NCI-H1092 (cell line): ENCODE data around the gene ZMYM4.

Experiments
- DNase-seq: peaks from one replicate; lab custom pipeline; 2025; lab: John Stamatoyannopoulos, UW

The ZMYM4 gene

DNA sequence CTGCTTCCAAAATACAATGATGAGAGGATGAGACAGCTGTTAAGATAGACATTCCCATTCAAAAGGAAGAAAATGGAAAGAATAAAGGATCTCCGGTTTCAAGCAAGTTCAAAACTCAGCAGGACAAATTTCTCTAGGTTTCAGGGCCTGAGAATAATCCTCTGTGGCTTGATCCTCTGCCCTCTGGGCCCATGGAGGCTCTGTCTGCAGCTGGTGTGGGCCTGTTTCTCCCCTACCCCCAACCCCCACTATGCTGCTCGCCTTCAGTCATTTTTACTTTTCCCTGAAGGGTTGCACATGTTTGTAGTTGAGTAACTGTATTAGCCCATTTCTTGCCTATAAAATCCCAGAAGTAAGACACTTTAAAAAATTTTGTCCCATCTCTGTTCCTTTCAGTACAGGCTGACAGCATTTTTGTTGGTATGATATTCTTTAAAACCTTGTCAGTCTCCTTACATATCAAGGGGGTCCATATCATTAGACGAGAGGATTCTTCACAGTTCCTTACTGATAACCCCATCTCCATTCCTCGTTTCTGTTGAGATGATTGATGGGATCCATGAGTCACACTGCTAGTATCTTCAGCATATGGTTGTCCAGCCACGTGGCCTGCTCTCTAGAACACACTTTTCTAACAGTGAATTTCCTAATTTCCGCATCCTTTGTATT lies 10.5 kb downstream of the ZMYM4 start:
- no peak for DNase-seq

DNA sequence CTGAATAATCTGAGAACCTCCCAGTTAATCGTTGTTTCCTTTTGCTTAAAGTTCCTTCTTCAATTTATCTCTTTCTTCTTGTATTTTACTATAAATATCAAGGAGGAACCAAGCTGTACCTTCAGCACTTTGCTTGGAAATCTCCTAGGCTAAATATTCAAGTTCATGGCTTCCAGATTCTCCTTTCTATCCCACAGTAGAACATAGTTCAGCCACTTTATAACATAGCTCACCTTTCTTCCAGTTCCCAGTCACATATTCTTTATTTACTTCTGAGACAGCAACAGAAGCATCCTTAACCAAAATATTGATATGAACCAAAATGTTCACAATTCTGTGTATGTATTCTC lies 11.0 kb downstream of the ZMYM4 start:
- DNase-seq = no peak

DNA sequence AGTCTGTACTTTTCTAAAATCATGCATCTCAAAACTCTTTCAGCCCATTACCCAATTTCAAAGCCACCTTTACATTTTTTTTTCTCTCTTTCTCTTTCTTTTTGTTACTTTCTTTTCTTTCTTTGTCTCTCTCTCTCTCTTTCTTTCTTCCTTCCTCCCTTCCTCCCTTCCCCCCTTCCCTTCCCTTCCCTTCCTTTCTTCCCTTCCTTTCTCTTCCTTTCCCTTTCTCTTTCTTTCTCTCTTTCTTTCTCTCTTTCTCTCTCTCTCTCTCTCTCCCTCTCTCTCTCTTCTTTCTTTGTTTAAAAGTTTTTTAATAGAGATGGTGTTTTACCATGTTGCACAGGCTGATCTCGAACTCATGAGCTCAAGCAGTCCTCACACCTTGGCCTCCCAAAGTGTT lies 11.5 kb downstream of the ZMYM4 start:
- DNase-seq = no peak

DNA sequence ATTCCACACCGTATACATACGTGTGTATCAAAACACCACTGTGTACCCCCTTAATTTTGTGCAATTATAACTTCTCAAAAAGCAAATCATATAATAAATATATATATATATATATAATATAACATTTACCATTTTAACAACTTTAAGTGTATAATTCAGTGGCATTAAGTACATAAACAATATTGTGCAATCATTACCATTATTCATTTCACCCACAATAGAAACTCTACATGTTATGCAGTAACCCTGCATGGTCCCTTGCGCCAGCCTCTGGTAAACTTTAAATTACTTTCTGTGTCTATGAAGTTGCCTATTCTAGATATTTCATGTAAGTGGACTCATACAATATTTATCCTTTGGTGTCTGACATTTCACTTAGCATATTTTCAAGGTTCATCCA lies 13.1 kb downstream of the ZMYM4 start:
- DNase-seq = no peak

DNA sequence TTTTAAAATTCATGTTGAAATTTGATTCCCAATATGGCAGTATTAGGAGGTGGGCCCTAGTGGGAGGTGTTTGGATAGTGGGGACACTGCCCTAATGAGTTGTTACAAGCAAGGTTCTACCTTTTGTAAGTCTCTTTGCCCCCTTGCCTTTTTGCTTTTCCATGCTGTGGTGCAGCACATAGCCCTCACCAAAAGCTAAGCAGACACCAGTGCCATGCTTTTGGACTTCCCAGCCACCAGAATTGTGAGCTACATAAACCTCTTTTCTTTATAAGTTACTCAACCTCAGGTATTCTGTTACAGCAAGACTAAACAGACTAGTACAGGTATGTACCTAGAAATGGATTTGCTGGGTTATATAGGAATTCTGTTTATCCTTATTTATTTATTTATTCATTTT lies 13.7 kb downstream of the ZMYM4 start:
- no peak for DNase-seq

DNA sequence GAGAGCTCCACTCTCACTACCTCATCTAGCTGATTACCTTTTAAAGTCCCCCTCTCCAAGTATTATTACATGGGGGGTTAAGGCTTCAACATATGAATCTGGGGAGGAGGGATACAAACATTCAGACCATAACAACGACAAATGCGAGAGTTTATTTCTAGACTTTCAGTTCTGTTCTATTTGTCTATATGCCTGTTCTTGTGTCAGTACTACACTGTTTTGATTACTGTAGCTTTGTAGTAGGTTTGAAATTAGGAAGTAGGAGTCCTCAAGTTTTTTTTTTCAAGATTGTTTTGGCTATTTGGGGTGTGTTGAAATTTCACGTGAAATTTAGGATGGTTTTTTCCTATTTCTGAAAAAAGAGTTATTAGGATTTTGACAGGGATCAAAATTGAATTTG lies 16.3 kb downstream of the ZMYM4 start:
- no peak for DNase-seq

DNA sequence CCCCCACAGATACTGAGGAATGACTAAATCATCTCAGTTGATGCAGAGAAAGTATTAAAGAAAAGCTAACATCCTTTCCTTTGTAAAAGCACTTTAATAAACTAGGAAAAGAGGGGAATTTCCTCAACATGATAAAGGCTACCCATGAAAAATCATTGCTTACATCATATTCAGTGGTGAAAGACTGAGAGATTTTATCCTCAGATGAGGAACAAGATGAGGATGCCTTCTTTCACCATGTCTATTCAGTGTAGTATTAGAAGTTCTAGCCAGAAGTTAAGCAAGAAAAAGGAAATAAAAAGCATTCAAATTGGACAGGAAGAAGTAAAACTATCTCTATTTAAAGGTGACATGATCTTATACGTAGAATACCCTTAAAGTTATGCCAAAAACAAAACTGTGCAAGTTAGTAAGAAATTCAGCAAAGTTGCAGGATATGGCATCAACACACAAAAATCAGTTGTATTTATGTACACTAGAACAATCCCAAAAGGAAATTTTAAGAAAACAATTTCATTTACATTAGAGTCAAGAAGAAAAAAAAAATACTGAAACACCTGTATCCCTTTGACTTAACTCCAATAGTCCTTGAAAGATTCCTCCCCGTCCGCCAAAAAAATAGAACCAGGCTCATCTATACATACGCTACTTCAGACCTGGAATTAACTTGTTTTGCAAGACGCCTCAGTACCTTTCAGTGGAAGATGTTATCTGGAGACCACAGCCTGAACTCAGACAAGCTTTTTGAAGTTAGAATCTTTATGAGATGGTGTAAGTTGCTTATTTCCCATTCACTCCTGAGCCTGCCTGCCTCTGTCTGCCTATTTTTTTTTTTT lies 17.5 kb downstream of the ZMYM4 start:
- DNase-seq = no peak

DNA sequence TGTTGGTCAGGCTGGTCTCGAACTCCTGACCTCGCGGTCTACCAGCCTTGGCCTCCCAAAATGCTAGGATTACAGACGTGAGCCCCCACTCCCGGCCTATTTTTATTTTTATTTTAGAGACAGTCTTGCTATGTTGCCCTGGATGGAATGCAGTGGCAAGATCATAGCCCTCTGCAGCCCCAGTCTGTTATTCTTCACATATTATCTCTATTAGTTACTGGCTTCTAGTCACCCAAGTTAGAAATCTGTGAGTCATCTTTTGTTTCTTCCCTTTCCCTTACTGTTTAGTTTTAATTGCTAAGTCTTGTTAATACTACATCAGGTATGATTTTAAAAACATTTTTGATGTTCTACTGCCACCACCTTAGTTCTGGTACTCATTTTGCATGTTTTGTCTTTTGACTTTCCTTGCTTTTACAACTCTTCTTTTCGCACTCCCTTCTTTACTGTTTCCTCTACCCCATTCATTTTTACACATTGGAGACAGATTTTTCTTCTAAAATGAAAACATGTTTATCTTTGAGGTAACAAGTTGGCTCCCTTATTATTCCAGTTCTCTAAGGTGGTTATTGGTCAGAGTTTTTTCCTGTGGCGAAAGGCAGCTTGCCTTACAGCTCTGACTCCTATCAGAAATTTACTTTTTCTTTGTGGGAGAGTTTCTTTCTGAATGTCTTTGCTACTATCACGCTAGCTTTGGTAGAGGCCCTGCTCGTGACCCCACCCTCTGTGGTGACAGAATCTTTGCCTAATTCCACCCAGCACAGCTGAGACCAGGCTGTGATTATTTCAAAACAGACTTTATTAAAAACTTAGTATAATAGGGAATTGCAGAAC lies 19.5 kb downstream of the ZMYM4 start:
- no peak for DNase-seq

DNA sequence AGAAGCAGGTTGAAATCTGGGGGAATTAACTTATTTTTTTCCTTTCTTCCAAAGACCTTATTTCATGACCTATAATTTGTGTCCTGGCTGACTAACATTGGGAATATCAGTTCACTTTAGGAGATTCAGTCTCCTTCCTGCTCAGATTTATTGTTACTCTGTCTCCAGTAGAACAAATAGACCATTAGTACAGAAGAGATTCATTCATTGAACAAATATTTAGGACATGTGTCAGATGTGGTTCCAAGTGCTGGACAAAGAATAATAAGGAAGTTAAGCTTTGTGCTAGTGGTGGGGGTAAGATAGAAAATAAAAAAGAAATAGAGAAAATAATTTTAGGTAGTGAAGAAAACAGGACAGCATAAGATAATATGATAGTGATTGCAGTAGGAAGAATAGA lies 20.3 kb downstream of the ZMYM4 start:
- no peak for DNase-seq

DNA sequence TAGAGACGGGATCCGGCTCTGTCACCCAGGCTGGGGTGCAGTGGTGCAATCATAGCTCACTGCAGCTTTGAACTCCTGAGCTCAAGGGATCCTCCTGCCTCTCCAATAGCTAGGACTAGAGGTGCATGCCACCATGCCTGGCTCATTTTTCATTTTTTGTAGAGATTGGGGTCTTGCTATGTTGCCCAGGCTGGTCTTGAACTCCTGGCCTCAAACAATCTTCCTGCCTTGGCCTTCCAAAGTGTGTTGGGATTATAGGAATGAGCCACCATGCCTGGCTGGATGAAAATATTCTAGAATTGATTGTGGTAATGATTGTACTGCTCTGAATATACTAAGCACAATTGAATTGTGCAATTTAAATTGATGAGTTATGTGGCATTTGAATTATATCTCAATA lies 21.9 kb downstream of the ZMYM4 start:
- DNase-seq = no peak

DNA sequence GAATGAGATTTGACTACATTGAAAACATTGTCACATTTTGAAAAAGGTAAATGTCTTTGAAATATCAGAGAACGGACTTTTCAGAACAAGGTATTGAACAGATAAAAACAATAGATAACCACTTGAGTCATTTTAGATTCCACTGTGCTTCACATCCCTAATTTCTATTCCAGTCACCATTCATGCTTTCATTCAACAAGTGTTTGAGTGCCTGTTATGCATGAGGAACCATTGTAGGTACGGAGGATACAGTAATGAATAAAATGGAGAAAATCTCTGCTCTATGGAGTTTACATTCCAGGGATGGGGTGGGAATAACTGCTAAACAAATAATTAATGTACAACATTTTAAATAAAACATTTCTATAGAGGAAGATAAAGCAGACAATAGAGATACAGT lies 26.3 kb downstream of the ZMYM4 start:
- DNase-seq = no peak

DNA sequence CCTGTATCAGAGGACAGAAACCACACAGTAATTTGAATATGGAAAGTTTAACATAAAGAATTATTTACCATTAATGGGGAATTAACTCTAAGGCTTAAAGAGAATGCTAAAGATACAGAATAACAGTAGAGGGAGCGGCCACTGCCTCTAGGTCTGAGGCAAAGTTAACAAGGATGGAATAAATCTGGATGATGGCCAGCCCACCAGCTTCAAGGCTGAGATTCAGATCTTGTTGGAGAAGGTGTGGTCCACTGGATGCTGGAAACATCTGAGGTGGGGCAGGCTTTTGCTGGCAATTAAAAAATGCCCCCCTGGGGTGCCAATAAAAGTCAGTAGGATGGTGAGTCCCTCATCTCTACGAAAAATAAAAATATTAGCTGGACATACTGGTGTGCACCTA lies 29.4 kb downstream of the ZMYM4 start:
- no peak for DNase-seq

DNA sequence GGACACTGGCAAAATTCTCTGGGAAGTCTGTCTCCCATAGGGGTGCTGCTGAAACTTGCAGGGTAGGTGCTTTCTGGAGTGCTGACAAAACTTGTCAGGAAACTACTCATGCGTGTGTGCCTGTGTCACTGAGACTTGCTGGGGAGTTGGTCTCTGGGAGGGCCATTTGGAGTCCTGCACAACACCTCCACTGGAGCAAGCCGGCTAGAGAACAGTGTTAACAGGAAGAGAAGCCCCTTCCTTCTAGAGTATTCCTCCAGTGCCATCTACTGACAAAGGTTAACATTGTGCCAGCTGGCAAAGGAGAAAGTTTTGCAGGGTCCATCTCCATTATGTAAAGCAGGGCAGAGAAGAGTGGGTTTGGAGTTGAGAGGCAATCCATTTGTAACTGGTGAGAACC lies 30.0 kb downstream of the ZMYM4 start:
- DNase-seq = peak; percentile 41

DNA sequence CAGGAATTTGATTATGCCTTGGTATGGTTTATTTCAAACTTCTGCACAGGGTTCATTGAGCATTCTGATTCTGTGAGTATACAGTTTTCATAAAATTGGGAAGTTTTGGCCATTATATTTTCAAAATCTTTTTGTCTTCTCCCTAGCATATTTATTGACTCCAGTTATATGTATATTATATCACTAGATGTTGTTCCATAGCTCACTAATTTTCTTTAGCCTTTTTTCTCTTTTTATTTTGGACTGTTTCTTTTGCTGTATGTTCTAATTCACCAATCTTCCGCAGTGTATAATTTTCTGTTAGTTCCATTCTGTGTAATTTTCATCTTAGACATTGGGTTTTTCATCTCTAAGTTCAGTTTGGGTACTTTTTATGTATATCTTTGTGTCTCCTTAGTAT lies 31.9 kb downstream of the ZMYM4 start:
- DNase-seq = no peak

DNA sequence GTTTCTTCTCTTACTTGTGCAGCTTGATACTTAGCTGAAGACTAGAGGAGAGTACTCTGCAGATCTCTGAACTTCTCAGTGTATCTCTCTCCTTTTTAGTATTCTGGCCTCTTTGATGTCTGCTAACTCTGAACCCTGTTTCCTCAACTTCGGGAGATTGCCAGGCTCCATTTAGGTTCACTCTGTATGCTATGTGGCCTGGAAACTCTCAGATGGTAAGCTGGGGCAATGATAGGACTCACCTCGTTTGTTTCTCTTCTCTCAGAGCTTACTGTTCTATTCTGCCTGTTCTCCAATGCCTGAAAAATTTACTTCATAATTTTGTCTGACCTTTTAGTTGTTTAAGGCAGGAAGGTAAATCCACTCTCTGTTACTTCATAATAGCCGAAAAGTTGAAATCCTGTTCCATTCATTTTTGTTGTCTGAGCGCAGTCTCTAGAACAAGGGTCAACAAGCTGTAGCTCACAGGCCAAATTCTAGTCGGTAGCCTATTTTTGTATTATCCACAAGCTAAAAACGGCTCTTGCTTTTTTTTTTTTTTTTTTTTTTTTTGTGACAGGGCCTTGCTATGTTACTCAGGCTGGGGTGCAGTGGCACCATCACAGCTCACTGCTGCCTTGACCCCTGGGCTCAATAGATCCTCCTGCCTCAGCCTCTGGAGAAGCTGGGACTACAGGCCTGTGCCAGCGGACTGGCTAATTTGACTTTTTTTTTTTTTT lies 33.3 kb downstream of the ZMYM4 start:
- DNase-seq = no peak

DNA sequence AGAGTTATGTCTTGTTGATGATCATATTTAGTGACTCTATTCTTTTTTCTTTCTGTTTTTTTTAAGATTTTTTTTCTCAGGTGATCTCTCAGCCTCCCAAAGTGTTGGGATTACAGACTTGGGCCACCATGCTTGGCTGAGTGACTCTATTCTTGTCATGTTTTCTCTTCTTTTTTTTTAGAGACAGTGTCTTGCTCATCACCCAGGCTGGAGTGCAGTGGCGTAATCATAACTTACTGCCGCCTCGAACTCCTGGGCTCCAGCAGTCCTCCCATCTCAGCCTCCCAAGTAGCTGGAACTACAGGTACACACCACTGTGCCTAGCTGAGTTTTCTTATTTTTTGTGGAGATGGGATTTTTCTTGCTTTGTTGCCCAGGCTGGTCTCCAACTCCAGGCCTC lies 36.9 kb downstream of the ZMYM4 start:
- no peak for DNase-seq

DNA sequence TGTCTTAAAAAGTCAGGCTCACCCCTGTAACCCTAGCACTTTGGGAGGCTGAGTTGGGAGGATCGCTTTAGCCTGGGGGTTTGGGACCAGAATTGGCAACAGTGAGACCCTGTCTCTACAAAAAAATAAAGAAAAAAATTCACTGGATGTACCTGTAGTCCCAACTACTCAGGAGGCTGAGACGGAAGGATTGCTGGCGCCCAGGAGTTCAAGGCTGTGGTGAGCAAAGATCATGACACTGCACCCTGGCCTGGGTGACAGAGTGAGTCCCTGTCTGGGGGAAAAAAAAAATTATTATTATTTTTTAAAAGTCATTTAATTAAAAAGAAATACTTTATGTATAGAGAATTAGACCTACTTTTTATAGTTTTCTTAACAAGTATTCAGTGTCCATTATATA lies 47.1 kb downstream of the ZMYM4 start:
- DNase-seq = no peak

DNA sequence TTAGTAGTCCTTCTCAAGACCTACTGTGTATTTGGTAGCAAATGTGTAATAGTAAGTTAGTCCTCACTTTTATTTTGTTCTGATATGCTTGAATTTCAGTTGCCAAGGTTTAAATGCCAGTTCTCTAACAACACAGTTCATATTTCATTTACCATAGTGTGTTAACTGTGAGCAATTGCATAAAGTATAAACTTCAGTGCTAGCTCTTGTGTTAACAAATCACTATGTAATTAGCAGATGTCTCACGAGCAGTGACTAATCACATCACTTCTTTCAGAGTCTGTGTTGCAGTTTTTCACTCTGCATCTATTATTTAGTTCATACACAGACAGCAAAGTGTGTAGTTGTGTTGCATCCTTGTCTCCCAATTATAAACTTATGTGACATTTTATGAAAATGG lies 47.8 kb downstream of the ZMYM4 start:
- no peak for DNase-seq

DNA sequence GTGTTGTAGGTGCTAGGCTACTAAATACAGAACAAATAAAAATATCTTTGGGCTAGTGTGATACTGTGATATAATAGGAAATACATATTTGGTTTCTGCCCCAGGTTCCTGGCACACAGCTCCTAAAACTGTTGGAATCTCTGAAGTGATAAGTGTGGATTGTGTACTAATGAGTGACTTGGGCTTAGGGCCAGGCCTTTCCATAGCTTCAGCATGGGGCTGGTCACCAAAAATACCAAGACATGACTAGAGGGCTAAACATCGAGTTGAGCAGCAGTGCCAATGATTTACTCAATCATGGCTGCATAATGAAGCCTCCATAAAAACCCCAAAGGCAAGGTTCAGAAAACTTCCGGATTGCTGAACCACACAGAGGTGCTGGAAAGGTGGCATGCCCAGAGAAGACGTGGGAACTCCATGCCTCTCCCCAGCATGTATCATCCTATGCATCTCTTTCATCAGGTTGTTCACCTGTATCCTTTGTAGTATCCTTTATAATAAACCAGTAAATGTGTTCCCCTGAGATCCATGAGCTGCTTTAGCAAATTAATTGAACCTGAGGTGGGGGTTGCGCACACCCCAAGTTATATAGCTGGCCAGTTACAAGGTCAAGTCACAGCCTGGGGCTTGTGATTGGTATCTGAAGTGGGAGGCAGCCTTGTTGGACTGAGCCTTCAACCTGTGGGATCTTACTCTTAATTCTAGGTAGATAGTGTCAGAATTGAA lies 51.6 kb downstream of the ZMYM4 start:
- no peak for DNase-seq

DNA sequence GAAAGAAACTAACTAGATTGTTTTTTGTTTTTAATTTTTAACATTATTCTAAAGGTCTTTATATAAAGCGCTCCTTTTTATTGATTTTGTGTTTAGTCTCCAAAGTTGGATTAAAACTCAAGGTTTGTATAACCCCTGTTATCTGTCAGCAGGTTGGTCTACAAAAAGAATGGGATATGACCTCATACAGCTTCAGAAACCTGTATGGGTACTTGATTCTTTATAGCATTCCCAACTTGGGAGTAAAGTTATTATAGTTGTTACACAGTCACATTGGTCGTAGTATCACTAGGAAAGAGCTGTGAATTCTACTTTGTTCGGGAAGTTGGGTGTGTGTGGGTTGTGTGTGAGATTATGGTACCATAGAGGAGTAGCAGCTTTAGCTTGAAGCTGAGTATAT lies 52.4 kb downstream of the ZMYM4 start:
- DNase-seq = no peak

DNA sequence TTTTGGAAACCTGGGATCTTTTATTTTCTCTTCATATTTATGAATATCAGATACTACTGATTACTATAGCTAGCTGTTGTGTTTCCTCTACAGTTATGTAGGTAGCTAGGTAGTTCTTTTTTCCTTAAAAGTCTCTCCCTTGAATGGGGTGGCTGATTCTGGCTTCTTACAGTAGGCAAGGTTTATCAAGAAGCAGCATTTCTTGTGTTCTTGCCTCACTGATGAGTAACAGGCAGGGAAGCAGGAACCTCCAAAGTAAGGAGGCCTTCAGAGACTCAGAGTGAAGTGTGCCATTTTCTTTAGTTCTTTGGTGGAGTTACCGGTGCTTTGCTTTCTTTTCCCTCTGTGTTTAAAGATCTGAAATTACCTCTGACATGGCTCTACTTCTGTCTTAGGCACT lies 56.0 kb downstream of the ZMYM4 start:
- DNase-seq = no peak
